GM21528 (cell line): ENCODE measurements around the gene MOXD1.
"Not testable (repeated sequence)": the region's sequence is repeated elsewhere in the genome, so short reads cannot be mapped to it uniquely, and the experiment has no call there.

Source experiments
- ATAC-seq: cut with Tn5 transposase; IDR thresholded peaks from one replicate; pipeline ENCODE4 v1.9.1; 2021; ENCODE audit warnings: mild to moderate bottlenecking, moderate library complexity; ENCODE audit not compliant: unreplicated experiment, low FRiP score

MOXD1 gene

DNA sequence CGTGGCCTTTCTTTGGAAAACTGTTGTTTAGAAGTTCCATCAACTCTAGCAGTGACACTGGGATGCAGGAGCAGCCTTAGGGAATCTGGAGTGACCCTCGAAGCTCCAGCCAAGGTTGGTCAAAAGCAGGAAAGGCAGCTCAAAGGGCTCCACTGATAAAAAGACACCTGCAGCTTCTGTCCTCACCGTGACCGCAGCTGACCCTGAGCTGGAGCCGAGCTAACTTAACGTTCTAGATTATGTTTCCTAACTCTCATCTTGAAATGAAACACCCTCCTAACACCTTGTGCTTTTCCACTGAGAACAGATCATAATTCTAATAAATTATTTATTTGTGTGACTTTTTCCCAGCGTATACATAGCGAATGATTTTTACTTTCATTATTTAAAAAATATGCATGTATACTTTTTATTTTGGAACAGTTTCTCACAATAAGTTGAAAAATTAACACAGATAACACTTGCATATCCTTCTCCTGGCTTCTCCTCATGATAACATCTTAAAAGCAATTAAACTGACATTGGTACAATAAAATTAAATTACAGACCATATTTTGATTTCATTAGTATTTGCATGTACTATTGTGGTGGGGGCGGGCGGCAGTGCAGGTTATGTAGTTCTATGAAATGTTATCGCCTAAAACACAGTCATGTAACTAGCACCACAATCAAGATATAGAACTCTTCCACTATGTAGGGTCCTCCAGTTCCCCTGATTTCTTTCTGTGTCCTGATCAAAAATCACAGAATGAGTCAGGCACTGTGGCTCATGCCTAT, 116.1 kb downstream of the MOXD1 start:
- ATAC-seq: no peak

- no peak for ATAC-seq
These were observed 118.6 kb downstream of the MOXD1 start for GRCh38 chr6:132282696-132283095.

DNA sequence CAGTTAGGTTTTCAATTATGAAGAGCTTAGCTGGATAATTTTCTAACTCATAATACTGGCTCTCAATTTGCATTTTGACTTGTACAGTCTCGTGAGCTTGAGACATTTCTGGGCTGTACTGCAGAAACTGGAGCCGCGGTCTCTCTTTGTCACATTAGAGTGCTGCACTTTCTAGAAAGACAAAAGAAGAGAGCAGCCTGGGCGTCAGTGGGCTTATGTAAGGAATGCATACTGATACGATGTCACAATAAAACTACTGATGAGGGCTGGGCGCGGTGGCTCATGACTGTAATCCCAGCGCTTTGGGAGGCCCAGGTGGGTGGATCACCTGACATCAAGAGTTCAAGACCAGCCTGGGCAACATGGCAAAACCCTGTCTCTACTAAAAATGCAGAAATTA, 120.8 kb downstream of the MOXD1 start:
- ATAC-seq: no peak

DNA sequence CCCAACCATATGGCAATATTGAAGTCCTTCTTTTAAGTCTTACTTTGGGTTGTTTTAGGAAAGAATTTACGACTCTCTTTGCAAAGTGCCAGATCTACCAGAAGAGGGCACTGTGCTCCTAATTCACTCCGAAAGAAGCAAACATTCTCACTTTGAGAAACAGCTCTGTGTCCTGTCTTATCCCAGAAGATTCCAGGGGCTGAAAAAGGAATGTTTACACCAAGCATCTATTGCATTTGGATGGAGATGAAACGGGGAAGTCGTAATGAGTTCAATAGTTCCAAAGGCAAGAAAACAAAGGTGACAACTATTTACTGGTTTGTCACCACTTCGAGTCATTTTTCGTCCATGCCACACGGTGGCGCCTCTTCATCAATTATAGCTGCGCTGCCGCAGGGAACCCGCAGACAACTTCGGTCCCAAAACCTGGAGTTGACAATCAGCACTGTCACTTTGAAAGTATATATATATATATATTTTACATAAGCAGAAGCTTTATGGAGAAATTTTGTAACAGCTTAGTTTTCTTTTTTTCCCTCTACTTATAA, 121.6 kb downstream of the MOXD1 start:
- peak; percentile 96 for ATAC-seq

- no peak for ATAC-seq
These were observed 126.0 kb downstream of the MOXD1 start for GRCh38 chr6:132275066-132275970.

- ATAC-seq: no peak
These were observed 128.5 kb downstream of the MOXD1 start for GRCh38 chr6:132272776-132273175.

DNA sequence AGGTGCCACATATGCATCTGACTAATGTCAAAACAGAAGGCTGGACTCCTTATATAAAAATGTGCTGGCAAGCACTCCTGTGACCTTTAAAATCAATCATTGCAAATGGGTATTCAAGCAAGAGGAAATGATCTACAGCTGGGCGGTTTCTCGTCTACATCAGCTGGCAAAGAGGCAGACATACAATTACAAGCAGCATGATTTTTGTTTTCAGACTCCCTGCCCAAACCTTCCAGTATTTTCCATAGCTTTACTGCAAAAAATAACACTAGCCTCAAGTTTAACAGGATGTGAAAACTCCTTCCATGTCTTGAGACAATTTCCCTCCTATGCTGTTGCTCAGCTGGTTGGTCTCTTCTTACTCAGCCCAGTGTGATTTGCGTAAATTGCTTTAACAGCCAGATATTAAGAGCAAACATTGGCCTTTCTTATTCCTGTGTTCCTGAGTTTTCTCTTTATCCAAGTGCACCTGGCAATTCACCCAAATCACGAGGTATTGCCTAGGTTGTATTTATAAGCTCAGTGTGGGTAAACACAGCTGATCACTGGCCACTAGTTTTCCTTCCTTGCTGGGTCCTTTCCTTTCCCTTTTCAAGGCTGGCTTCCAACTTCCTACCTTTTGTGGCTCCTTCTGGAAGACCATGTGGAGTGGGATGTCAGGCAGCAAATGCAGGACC, 130.4 kb downstream of the MOXD1 start:
- no peak for ATAC-seq

DNA sequence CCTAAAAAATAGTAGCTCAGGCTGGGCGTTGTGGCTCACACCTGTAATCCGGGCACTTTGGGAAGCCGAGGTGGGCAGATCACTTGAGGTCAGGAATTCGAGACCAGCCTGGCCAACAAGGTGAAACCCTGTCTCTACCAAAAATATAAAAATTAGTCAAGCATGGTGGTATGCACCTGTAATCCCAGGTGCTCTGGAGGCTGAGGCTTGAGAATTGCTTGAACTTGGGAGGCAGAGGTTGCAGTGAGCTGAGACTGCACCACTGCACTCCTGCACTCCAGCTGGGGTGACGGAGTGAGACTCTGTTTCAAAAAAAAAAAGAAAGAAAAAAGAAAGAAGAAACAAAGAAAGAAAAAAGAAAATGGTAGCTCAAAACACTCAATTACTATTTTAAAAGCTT, 132.6 kb downstream of the MOXD1 start:
- ATAC-seq: not testable (repeated sequence)

DNA sequence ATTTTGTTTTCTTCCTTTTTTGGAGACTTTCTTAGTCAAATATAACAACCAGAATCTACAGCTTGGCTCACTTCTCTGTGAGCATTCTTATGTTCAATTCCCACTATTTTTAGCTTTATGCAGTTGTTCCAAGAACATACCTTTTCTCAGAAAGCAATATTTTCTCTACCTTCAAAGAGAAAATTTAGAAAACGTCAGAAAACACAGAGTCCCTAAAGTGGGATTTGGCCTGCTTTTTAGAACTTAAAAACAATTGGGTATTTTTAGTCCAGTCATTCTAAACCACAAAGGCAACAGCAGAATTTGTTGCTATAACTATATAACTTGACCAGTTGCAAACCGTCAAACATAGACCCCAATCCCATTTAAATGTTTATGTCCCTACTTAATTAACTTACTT, 133.1 kb downstream of the MOXD1 start:
- no peak for ATAC-seq

GRCh38 chr6:132265451-132266097, 135.7 kb downstream of the MOXD1 start:
- no peak for ATAC-seq

DNA sequence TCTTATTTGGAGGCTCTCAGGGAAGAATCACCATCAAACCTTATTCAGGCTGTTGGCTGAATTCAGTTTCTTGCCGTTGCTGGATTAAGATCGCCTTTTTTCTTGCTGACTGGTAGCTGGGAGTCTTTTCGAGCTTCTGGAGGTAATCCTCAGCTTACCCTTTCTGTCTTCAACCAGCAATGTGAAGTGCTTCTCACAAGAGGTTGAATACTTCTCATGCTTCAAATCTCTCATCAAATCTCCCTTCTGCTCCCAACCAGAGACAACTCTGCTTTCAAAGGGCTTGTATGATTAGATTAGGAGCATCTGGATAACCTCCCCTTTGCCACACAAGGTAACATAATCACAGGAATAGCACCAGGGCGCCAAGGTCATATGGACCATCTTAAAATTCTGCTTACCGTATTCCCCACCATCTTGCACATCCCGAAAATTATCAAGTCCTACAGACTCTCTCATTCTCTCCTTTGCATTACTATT, 137.2 kb downstream of the MOXD1 start:
- no peak for ATAC-seq

DNA sequence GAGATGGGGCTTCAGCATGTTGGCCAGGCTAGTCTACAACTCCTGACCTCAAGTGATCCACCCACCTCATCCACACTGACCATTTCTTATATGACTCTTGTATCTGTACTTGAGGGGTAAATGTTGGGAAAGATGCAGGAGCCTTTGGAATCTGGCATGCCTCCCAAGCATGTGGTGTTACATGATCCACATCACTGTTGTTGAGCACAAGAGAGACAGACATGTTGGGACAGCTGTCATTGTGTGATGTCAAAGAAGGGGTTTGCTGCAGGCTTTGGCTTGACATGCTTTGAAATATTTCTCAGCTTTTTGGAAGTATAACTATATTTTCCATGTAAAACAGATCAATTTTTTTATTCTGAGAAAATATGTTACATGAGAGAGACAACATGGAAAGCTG, 139.9 kb downstream of the MOXD1 start:
- no peak for ATAC-seq

- no peak for ATAC-seq
These were observed 142.2 kb downstream of the MOXD1 start for GRCh38 chr6:132259070-132259469.

- ATAC-seq: no peak
These were observed 143.7 kb downstream of the MOXD1 start for GRCh38 chr6:132257561-132257960.

- ATAC-seq: no peak
These were observed 144.8 kb downstream of the MOXD1 start for GRCh38 chr6:132256457-132256856.

DNA sequence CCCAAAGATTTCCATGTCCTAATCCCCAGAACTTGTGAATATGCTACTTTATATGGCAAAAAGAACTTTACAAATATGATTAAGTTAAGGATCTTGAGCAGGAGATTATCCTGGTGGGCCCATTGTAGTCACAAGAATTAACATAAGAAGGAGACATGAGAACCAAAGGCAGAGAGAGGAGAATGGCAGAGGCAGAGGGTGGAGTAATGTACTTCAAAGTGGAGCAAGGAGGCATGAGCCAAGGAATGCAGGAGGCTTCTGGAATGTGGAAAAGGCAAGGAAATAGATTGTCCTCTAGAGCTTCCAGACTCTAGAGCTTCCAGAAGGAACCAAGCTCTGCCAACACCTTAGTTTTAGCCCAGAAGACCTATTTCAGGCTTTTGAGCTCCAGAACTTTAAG, 147.4 kb downstream of the MOXD1 start:
- ATAC-seq: no peak

- ATAC-seq: no peak
These were observed 148.1 kb downstream of the MOXD1 start for GRCh38 chr6:132253211-132253610.

DNA sequence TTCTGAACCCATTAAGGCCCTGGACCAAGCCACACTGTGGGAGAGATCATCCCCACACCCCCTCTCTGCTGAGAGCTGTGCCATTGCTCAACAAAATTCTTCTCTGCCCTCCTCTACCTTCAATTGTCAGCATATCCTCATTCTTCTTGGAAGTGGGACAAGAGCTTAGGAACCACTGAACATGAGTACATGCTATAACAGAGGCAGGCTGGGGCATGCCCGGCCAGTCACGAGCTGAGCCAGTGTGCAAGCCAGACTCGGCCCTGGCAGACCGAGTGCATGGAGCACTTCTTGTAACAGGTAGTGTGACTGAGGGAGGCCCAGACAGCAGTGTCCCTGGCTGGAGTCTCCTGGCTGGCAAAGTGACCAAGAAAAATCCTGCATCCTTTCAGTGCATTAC, 149.2 kb downstream of the MOXD1 start:
- ATAC-seq: no peak

DNA sequence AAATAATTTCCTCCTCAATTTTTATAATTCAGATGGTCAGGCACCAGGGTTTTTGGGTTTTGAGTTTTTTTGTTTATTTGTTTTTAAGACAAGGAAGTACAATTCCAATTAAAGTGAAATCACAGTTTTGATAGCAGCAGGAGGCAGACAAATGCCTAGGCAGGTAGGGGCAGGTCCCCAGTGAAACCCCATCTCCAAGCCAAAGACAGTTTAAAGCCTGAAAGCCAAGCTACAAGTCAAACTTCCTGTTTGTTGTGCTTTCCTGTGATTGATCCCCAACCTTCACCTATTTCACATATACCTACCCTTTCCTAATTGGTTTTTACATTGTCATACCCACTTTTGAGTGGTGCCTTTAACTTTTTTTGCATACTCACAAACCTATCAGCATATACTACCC, 149.6 kb downstream of the MOXD1 start:
- ATAC-seq: no peak
